Measurements from ENCODE around the gene MAST4. TPM values are rescaled to one million over a fixed set of nuclear protein-coding genes. Genes with fewer than 3 reads are reported as not detected.

Gene MAST4
- total RNA-seq, 1 donor from 2014 or later, result 112 TPM

DNA sequence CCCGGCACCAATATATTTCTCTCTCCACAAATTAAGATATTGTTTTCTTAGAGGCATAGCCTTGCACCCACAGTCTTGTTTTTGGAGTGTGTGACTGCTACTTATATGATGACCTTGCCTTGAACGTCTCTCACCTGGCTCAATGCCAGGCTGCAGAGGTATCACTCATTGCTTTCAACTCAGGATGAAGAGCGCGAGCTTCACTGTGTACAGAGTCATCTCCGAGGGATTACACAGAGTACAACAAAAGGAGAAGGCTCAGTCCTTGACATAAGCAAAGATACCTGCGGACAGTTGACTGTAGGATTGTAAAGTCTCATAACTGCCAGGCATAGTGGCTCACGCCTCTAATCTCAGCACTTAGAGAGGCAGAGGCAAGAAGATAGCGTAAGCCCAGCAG is 546.6 kb downstream of the MAST4 start:
- TF ChIP-seq CTCF (IDR thresholded peaks at IDR 0.05; ENCODE audit: unreplicated experiment), result no peak
- no peaks in the 10 kb centered on the region for H3K4me1 Mint-ChIP-seq (ENCODE audit: unreplicated experiment)
- no peak overlapping the region for H3K27ac Mint-ChIP-seq (ENCODE audit: unreplicated experiment)

GRCh38 chr5:67143549-67143948 is 547.4 kb downstream of the MAST4 start:
- no peak overlapping the region for H3K4me3 Mint-ChIP-seq (ENCODE audit: unreplicated experiment)
- H3K36me3 Mint-ChIP-seq (ENCODE audit: low read depth, unreplicated experiment), result peaks cover 63% of the 10 kb centered on the region
- no peak overlapping the region for H3K27ac Mint-ChIP-seq (ENCODE audit: unreplicated experiment)
- no peaks in the 10 kb centered on the region for H3K4me1 Mint-ChIP-seq (ENCODE audit: unreplicated experiment)
- no peak for TF ChIP-seq CTCF (IDR thresholded peaks at IDR 0.05; ENCODE audit: unreplicated experiment)
- H3K9me3 Mint-ChIP-seq (ENCODE audit: unreplicated experiment), result no peaks in the 10 kb centered on the region
- DNase-seq (ENCODE audit: low spot score), result no peak
- H3K27me3 Mint-ChIP-seq (ENCODE audit: unreplicated experiment), result no peaks in the 10 kb centered on the region

More for the DNA sequence above, 546.6 kb downstream of the MAST4 start:
- no peak for DNase-seq (ENCODE audit: low spot score)
- Mint-ChIP-seq H3K4me3 (ENCODE audit: unreplicated experiment) (no peak overlapping the region), H3K9me3 (ENCODE audit: unreplicated experiment) (no peaks in the 10 kb centered on the region), H3K27me3 (ENCODE audit: unreplicated experiment) (no peaks in the 10 kb centered on the region), H3K36me3 (ENCODE audit: low read depth, unreplicated experiment) (peaks cover 65% of the 10 kb centered on the region)

GRCh38 chr5:67144183-67144639 is 548.0 kb downstream of the MAST4 start:
- H3K27ac Mint-ChIP-seq (ENCODE audit: unreplicated experiment), result peak overlapping the region; percentile 53

DNA sequence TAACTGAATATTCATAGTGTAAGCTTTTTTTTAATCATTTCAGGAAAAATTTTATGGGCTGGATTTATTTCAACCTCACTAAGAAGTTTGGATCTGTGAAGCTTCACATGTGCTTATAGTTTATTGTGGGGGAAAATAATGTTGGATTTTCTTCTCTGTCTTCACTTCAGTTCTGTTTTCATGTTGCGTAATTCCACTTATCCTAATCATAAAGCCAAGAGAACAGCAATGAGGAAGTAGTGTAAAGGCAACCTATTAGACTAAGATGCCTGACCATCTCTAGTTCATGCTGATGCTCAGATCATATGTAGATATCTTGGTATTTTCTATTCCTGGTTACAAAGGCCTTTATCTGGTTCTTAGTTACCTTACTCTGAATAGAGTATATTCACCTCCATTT is 550.4 kb downstream of the MAST4 start:
- no peak for TF ChIP-seq CTCF (IDR thresholded peaks at IDR 0.05; ENCODE audit: unreplicated experiment)
- H3K4me3 Mint-ChIP-seq (ENCODE audit: unreplicated experiment), result no peak overlapping the region
- no peak overlapping the region for H3K27ac Mint-ChIP-seq (ENCODE audit: unreplicated experiment)
- no peak for DNase-seq (ENCODE audit: low spot score)
- no peaks in the 10 kb centered on the region for H3K9me3 Mint-ChIP-seq (ENCODE audit: unreplicated experiment)
- H3K4me1 Mint-ChIP-seq (ENCODE audit: unreplicated experiment), result no peaks in the 10 kb centered on the region
- H3K27me3 Mint-ChIP-seq (ENCODE audit: unreplicated experiment), result peaks cover 3% of the 10 kb centered on the region
- peaks cover 72% of the 10 kb centered on the region for H3K36me3 Mint-ChIP-seq (ENCODE audit: low read depth, unreplicated experiment)

More at GRCh38 chr5:67144183-67144639, 548.0 kb downstream of the MAST4 start:
- Mint-ChIP-seq H3K9me3 (ENCODE audit: unreplicated experiment) (no peaks in the 10 kb centered on the region), H3K4me3 (ENCODE audit: unreplicated experiment) (peak overlapping the region; percentile 19), H3K4me1 (ENCODE audit: unreplicated experiment) (no peaks in the 10 kb centered on the region), H3K27me3 (ENCODE audit: unreplicated experiment) (no peaks in the 10 kb centered on the region), H3K36me3 (ENCODE audit: low read depth, unreplicated experiment) (peaks cover 68% of the 10 kb centered on the region)
- TF ChIP-seq CTCF (IDR thresholded peaks at IDR 0.05; ENCODE audit: unreplicated experiment), result no peak
- DNase-seq (ENCODE audit: low spot score), result no peak

GRCh38 chr5:67146981-67147380 is 550.8 kb downstream of the MAST4 start:
- Mint-ChIP-seq H3K27ac (ENCODE audit: unreplicated experiment) (no peak overlapping the region), H3K27me3 (ENCODE audit: unreplicated experiment) (peaks cover 3% of the 10 kb centered on the region), H3K36me3 (ENCODE audit: low read depth, unreplicated experiment) (peaks cover 68% of the 10 kb centered on the region), H3K9me3 (ENCODE audit: unreplicated experiment) (no peaks in the 10 kb centered on the region), H3K4me3 (ENCODE audit: unreplicated experiment) (no peak overlapping the region), H3K4me1 (ENCODE audit: unreplicated experiment) (no peaks in the 10 kb centered on the region)
- no peak for TF ChIP-seq CTCF (IDR thresholded peaks at IDR 0.05; ENCODE audit: unreplicated experiment)
- no peak for DNase-seq (ENCODE audit: low spot score)

Data from endothelial cell (in vitro differentiated cells).